GM12872 (cell line): Measurements from ENCODE around the gene ZYX.

Source experiments
- CTCF ChIP-seq: IDR thresholded peaks from 3 replicates; pipeline ENCODE4 v1.5.1; 2011; ENCODE audit warnings: low read depth, mild to moderate bottlenecking, low read length, moderate library complexity; ENCODE audit not compliant: insufficient read depth

The ZYX gene

GRCh38 chr7:143376396-143376795 lies 4.7 kb upstream of the ZYX start:
- TF ChIP-seq CTCF, result no peak

- TF ChIP-seq CTCF, result no peak
Measured at GRCh38 chr7:143379611-143380259, 1.4 kb upstream of the ZYX start.

GRCh38 chr7:143380260-143380645 lies 892 bp upstream of the ZYX start:
- TF ChIP-seq CTCF, result peak; percentile 86

GRCh38 chr7:143381427-143382125 lies 431 bp downstream of the ZYX start:
- TF ChIP-seq CTCF, result no peak

GRCh38 chr7:143382126-143382790 lies 1.1 kb downstream of the ZYX start:
- TF ChIP-seq CTCF, result no peak

- TF ChIP-seq CTCF, result no peak
Measured at GRCh38 chr7:143382791-143383641, 1.9 kb downstream of the ZYX start.

GRCh38 chr7:143383642-143383957 lies 2.5 kb downstream of the ZYX start:
- TF ChIP-seq CTCF, result no peak
